Thymus (tissue), 11 donors: ENCODE data around the gene SPTBN5. TPM values are rescaled to one million over a fixed set of nuclear protein-coding genes. Genes with fewer than 3 reads are reported as not detected.

ENCODE experiments used
- DNase-seq, 9 donors: peaks; one replicate each; pipeline ENCODE4 v3.0.0-alpha.2; 2013; ENCODE audit warnings: low spot score in 9 of 9, low read depth in 6 of 9, missing footprints in 1 of 9
- H3K27ac ChIP-seq, 2 donors: one replicate each; pipeline ENCODE4 v1.5.1; 2013; ENCODE audit warnings: control low read depth in 1 of 2, low read depth in 1 of 2, low read length in 1 of 2, mild to moderate bottlenecking in 1 of 2, moderate library complexity in 1 of 2
- H3K27me3 ChIP-seq, 2 donors: one replicate each; pipeline ENCODE4 v1.5.1; 2013; ENCODE audit warnings: low read length in 1 of 2; ENCODE audit not compliant: control insufficient read depth in 2 of 2, insufficient read depth in 1 of 2
- H3K36me3 ChIP-seq, 2 donors: one replicate each; pipeline ENCODE4 v1.5.1; 2013; ENCODE audit warnings: low read length in 1 of 2, mild to moderate bottlenecking in 1 of 2, moderate library complexity in 1 of 2; ENCODE audit not compliant: control insufficient read depth in 2 of 2, insufficient read depth in 2 of 2
- H3K4me1 ChIP-seq, 2 donors: one replicate each; pipeline ENCODE4 v1.5.1; 2013; ENCODE audit warnings: low read length in 2 of 2; ENCODE audit not compliant: control insufficient read depth in 2 of 2, insufficient read depth in 2 of 2
- H3K4me3 ChIP-seq, 2 donors: one replicate each; pipeline ENCODE4 v1.5.1; 2013; ENCODE audit warnings: low read length in 2 of 2, control low read depth in 1 of 2, mild to moderate bottlenecking in 1 of 2
- H3K9me3 ChIP-seq, 2 donors: one replicate each; pipeline ENCODE4 v1.5.1; 2013; ENCODE audit warnings: low read length in 1 of 2, mild to moderate bottlenecking in 1 of 2; ENCODE audit not compliant: control insufficient read depth in 2 of 2, insufficient read depth in 1 of 2
- WGBS: extraction: QIAGEN DNeasy Blood & Tissue Kit; methylation state at CpG from one replicate; pipeline ENCODE4 v1.1.7; 2013; 5-methylcytosine and 5-hydroxymethylcytosine counted together
- polyA plus RNA-seq: library from polyadenylated mRNA; stranded (reverse); fragments of 200-250 nt; gene quantifications from one replicate; pipeline ENCODE4 v1.2.3, GENCODE V29; 2013
- total RNA-seq: library from RNA; stranded (reverse); fragments of 120-200 nt; gene quantifications from one replicate; pipeline ENCODE4 v1.2.4, GENCODE V29; 2013
- donor health status: healthy.

SPTBN5 gene
- total and polyA plus RNA-seq, 2 donors = 0.57 to 1.6 TPM

GRCh38 chr15:41879321-41879845, 14.5 kb downstream of the SPTBN5 start:
- Histone ChIP-seq H3K27ac (no peak overlapping the region), H3K9me3 (peaks cover 0 to 4% of the 10 kb centered on the region in 2 donors), H3K4me3 (no peak overlapping the region), H3K4me1 (peaks cover 3 to 15% of the 10 kb centered on the region in 2 donors), H3K27me3 (peaks cover 6 to 34% of the 10 kb centered on the region in 2 donors), H3K36me3 (no peaks in the 10 kb centered on the region)
- WGBS = 97% methylated on average over 10 of the region's 10 CpGs
- no peak for DNase-seq

GRCh38 chr15:41878355-41878699, 15.5 kb downstream of the SPTBN5 start:
- H3K27me3 ChIP-seq = peaks cover 6 to 34% of the 10 kb centered on the region in 2 donors
- no peak for DNase-seq
- no peaks in the 10 kb centered on the region for H3K36me3 ChIP-seq
- 94% methylated on average over 10 of the region's 10 CpGs for WGBS
- no peak overlapping the region for H3K4me3 ChIP-seq
- H3K4me1 ChIP-seq = peaks cover 3 to 12% of the 10 kb centered on the region in 2 donors
- peaks cover 0 to 4% of the 10 kb centered on the region in 2 donors for H3K9me3 ChIP-seq
- H3K27ac ChIP-seq = no peak overlapping the region

DNA sequence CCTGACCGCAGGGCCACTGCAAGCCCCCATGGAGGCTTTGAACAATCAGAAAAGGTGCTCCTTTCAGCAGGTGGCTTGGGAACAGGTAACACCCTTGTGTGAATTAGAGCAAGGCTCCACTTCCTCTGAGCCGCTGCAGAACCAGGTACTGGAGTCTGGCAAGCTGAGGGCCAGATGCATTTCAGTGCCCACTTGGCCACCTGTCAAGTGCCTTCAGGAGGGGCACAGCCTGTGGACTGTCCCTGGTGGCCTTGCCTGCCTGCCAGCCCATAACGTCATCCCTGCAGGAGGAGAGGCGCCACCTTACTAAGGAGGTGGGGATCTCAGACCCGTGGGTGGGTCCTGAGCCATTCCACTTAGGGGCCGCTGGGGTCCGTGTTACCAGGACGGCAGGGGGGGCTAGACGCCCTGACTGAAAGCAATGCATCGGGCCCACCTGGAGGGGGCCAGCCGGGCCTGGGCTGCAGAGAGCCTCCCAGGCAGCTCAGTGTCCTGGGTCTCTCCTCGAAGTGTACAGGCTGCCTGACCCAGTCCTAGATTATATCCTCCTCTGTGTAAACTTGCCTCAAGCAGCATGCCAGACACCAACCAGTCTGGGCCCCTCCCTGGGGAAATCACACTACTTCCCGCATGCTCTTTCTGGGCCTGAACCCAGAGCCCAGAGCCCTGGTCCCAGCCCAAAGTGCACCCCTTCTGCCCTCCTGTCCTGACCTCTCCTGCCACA, 16.1 kb downstream of the SPTBN5 start:
- 91% methylated on average over 13 of the region's 13 CpGs for WGBS
- DNase-seq = no peak
- Histone ChIP-seq H3K36me3 (no peaks in the 10 kb centered on the region), H3K9me3 (peaks cover 0 to 4% of the 10 kb centered on the region in 2 donors), H3K27me3 (peaks cover 6 to 29% of the 10 kb centered on the region in 2 donors), H3K4me1 (peaks cover 0 to 7% of the 10 kb centered on the region in 2 donors), H3K27ac (no peak overlapping the region), H3K4me3 (no peak overlapping the region)

- H3K36me3 ChIP-seq = no peaks in the 10 kb centered on the region
- WGBS = 89% methylated on average over 12 of the region's 12 CpGs
- no peak overlapping the region for H3K4me3 ChIP-seq
- DNase-seq = no peak
- H3K27ac ChIP-seq = no peak overlapping the region
- H3K4me1 ChIP-seq = no peaks in the 10 kb centered on the region
- peaks cover under 1 to 18% of the 10 kb centered on the region in 2 donors for H3K27me3 ChIP-seq
- H3K9me3 ChIP-seq = no peaks in the 10 kb centered on the region
Measured at GRCh38 chr15:41876689-41877088, 17.2 kb downstream of the SPTBN5 start.

DNA sequence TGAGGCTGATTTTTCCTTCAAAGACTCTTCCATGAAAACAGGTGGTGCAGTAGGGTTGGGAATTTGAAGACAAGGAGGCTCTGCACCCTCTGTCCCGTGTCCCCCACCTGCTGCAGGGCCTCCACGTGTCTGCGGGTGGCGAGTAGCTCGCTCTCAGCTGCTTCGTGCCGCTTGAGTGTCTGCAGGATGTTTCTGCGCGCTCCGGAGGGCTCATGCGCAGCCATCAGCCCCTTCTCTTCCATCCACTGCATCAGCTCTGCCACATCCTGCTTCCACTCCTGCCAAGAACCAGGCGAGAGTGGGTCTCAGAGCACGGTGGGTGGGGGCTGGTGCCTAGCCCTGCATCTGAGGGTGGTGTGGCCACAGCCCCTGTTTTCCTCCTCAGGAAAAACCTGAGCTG, 17.8 kb downstream of the SPTBN5 start:
- Histone ChIP-seq H3K36me3 (no peaks in the 10 kb centered on the region), H3K4me1 (peaks cover 0 to 4% of the 10 kb centered on the region in 2 donors), H3K27me3 (peaks cover 0 to 11% of the 10 kb centered on the region in 2 donors), H3K9me3 (no peaks in the 10 kb centered on the region), H3K27ac (no peak overlapping the region), H3K4me3 (no peak overlapping the region)
- 86% methylated on average over 13 of the region's 13 CpGs for WGBS
- no peak for DNase-seq

DNA sequence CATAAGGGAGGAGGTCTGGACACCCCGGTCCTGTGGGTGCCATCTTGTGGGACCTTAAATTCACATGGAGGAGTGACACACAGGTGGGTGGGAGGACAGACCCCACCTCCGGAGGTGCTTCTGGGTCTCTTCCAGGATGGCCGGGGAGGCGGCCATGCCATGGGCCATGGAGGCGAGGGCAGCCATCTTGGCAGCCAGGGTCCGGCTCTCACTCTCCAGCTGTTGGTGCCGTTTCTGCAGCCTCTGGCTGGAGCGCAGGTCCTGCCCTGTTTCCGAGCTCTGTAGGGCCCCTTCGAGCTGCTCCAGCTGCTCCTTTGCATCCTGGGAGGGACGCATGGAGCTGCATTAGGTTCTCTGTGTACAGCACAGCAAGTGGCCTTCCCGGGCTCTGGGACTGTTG, 19.1 kb downstream of the SPTBN5 start:
- H3K4me1 ChIP-seq = peaks cover 0 to 12% of the 10 kb centered on the region in 2 donors
- H3K27ac ChIP-seq = no peak overlapping the region
- H3K9me3 ChIP-seq = no peaks in the 10 kb centered on the region
- no peak for DNase-seq
- no peak overlapping the region for H3K4me3 ChIP-seq
- H3K27me3 ChIP-seq = peaks cover 0 to 2% of the 10 kb centered on the region in 2 donors
- WGBS = 98% methylated on average over 12 of the region's 12 CpGs
- no peaks in the 10 kb centered on the region for H3K36me3 ChIP-seq

DNA sequence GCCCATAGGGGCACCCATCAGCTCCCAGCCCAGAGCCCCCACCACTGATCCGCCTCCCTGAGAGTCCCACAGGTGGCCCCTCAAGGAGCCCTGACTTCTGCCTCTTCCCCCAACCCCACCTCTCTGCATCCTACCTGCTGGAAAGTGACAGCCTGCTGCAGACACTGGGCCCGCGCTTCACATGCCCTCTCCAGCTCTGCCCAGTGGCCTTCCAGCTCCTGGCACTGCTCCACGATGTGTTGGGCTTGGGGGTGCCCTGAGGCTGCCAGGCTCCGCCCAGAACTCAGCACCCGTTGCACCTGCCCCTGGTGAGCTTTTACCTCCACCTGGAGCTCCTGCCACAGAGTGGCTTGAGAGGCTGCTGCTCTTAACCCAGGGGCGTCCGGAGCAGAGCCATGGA, 20.1 kb downstream of the SPTBN5 start:
- WGBS = 95% methylated on average over 8 of the region's 8 CpGs
- Histone ChIP-seq H3K36me3 (no peaks in the 10 kb centered on the region), H3K9me3 (no peaks in the 10 kb centered on the region), H3K27me3 (no peaks in the 10 kb centered on the region), H3K4me1 (peaks cover 0 to 12% of the 10 kb centered on the region in 2 donors), H3K4me3 (no peak overlapping the region), H3K27ac (no peak overlapping the region)
- DNase-seq = no peak

- H3K9me3 ChIP-seq = no peaks in the 10 kb centered on the region
- peaks cover 0 to 12% of the 10 kb centered on the region in 2 donors for H3K4me1 ChIP-seq
- H3K27me3 ChIP-seq = no peaks in the 10 kb centered on the region
- no peak for DNase-seq
- H3K36me3 ChIP-seq = no peaks in the 10 kb centered on the region
- no peak overlapping the region for H3K4me3 ChIP-seq
- no peak overlapping the region for H3K27ac ChIP-seq
- 96% methylated on average over 9 of the region's 9 CpGs for WGBS
Measured at GRCh38 chr15:41872166-41872747, 21.6 kb downstream of the SPTBN5 start.

GRCh38 chr15:41871175-41871905, 22.5 kb downstream of the SPTBN5 start:
- H3K4me1 ChIP-seq = peaks cover 0 to 12% of the 10 kb centered on the region in 2 donors
- H3K4me3 ChIP-seq = no peak overlapping the region
- WGBS = 96% methylated on average over 19 of the region's 19 CpGs
- no peaks in the 10 kb centered on the region for H3K9me3 ChIP-seq
- no peaks in the 10 kb centered on the region for H3K27me3 ChIP-seq
- H3K27ac ChIP-seq = peak overlapping the region in 1 of 2 donors; percentile 10
- no peak for DNase-seq
- H3K36me3 ChIP-seq = no peaks in the 10 kb centered on the region
